CD4-positive, alpha-beta T cell (primary cell): Measurements from ENCODE around the gene RPTOR. TPM values are rescaled to one million over a fixed set of nuclear protein-coding genes. Genes with fewer than 3 reads are reported as not detected.

Experiments used
- ATAC-seq: fragments of 200-7000 bp; cut with Tn5 transposase; one replicate; pipeline ENCODE4 v1.10.0; 2022; ENCODE audit warnings: mild to moderate bottlenecking; ENCODE audit not compliant: poor library complexity
- CTCF ChIA-PET: fragments of 350-600 bp; sonication (Branson Sonifier 250); formaldehyde crosslinking; loops from one replicate; lab custom pipeline; 2021; ENCODE audit warnings: antibody characterized with exemption, inconsistent platforms; lab: Charles Lee
- POLR2A ChIA-PET: fragments of 350-600 bp; sonication (Branson Sonifier 250); formaldehyde crosslinking; loops from one replicate; lab custom pipeline; 2021; ENCODE audit warnings: antibody characterized with exemption, inconsistent platforms; lab: Charles Lee
- DNase-seq, 14 experiments: peaks; one replicate each; pipeline ENCODE4 v3.0.0-alpha.2; 2013 to 2020; ENCODE audit warnings: mixed read lengths in 2 of 14
- H3K27ac ChIP-seq, 2 donors: one replicate each; pipeline versions ENCODE4 v1.5.1 to v1.7.0; 2013; ENCODE audit warnings: low read length in 2 of 2, low read depth in 1 of 2, mild to moderate bottlenecking in 1 of 2
- H3K27me3 ChIP-seq, 2 experiments: 1 replicate in 1 of 2; 2 replicates in 1 of 2; pipeline versions ENCODE4 v1.6.1 to v1.7.0; 2013; ENCODE audit warnings: low read length in 2 of 2, control low read depth in 1 of 2, mild to moderate bottlenecking in 1 of 2, moderate library complexity in 1 of 2; ENCODE audit not compliant: insufficient read depth in 2 of 2, control insufficient read depth in 1 of 2
- H3K36me3 ChIP-seq: one replicate; pipeline ENCODE4 v1.6.1; 2013; ENCODE audit warnings: low read length, control low read depth; ENCODE audit not compliant: insufficient read depth
- H3K4me1 ChIP-seq: one replicate; pipeline ENCODE4 v1.6.1; 2013; ENCODE audit warnings: low read length, control low read depth; ENCODE audit not compliant: insufficient read depth
- H3K4me3 ChIP-seq: one replicate; pipeline ENCODE4 v1.5.1; 2013; ENCODE audit warnings: mild to moderate bottlenecking, low read length, moderate library complexity
- H3K9me3 ChIP-seq, 2 experiments: 1 replicate in 1 of 2; 2 replicates in 1 of 2; pipeline versions ENCODE4 v1.6.1 to v1.7.0; 2013; ENCODE audit warnings: low read length in 2 of 2, mild to moderate bottlenecking in 2 of 2, control low read depth in 1 of 2, moderate library complexity in 1 of 2; ENCODE audit not compliant: control insufficient read depth in 1 of 2, insufficient read depth in 1 of 2
- H3K27ac Mint-ChIP-seq: one replicate; pipeline ENCODE4 v1.8.0; 2020; ENCODE audit warnings: mixed read lengths
- H3K27me3 Mint-ChIP-seq: one replicate; pipeline ENCODE4 v1.8.0; 2021; ENCODE audit warnings: mixed read lengths
- H3K36me3 Mint-ChIP-seq: one replicate; pipeline ENCODE4 v1.8.0; 2021; ENCODE audit warnings: low read depth, mixed read lengths
- H3K4me1 Mint-ChIP-seq: one replicate; pipeline ENCODE4 v1.8.0; 2021; ENCODE audit warnings: low read depth, mixed read lengths
- H3K4me3 Mint-ChIP-seq: one replicate; pipeline ENCODE4 v1.8.0; 2020; ENCODE audit warnings: mild to moderate bottlenecking, mixed read lengths
- H3K9me3 Mint-ChIP-seq: one replicate; pipeline ENCODE4 v1.8.0; 2020; ENCODE audit warnings: mixed read lengths
- intact Hi-C, 2 experiments: fragments of 100-400 bp; cut with DNase I in 1 of 2; cut with micrococcal nuclease in 1 of 2; formaldehyde crosslinking; loops; one replicate each; pipeline versions ENCODE4 v1.15.1 to v1.9.0; 2023 to 2025; cut with DNase I, micrococcal nuclease
- total RNA-seq, 174 experiments: library from RNA in 2 of 174; stranded (reverse) in 2 of 174; gene quantifications; one replicate each; pipeline ENCODE4 v1.2.3 and lab custom pipeline; 2021 to 2026
- TF ChIP-seq, protein P1 (sequence below): fragments of 200-600 bp; IDR thresholded peaks from one replicate; pipeline ENCODE4 v1.8.0; 2022; ENCODE audit warnings: antibody characterized with exemption, mild to moderate bottlenecking

The RPTOR gene
- total RNA-seq, 2 experiments from 2014 or later = 45.0 to 47.1 TPM

DNA sequence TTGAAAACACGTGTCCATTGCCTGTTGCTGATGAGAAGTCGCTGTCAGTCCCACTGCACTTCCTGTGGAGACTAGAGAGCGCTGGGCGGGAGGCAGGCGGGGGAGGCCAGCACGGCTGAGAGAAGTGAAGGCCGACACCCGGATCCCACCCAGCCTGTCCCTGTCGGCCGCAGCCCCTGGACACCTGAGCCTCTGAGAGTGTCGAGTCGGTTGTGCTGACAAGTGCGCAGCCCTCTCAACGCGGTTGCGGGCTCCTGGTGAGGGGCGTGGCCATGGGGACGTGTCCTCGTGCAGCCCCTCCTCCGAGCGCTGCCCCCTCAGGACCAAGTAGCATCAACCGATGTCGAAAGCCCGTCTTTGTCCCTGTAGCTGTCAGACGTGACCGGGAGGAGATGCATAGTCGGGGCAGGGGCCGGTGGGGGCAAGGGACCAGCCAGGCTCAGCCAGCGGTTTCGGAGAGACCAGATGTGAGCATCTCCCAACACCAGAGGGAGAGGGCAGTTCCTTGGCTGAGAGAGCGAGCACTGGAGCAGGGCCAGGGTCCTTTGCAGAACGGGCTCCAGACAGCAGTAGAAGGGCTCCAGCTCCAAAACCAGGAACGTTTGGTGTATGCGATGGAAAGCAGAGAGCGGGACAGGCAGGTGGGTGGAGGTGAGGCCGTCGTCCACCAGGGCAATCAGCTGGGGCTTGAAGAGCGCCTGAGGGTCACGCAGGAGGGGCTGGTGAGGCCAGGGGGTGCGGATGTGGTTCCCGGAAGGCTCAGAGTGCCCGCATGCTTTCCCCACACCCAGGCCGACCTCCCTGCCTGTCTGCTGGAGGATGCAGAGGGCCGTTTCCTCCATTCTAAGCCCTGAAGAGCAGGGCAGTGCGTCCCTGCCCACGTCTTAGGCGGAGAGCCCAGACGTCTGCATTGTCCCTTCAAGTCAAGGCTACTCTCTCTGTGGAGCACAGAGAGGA lies 403.7 kb downstream of the RPTOR start:
- no peak overlapping the region for H3K4me3 Mint-ChIP-seq
- no peaks in the 10 kb centered on the region for H3K4me1 ChIP-seq

DNA sequence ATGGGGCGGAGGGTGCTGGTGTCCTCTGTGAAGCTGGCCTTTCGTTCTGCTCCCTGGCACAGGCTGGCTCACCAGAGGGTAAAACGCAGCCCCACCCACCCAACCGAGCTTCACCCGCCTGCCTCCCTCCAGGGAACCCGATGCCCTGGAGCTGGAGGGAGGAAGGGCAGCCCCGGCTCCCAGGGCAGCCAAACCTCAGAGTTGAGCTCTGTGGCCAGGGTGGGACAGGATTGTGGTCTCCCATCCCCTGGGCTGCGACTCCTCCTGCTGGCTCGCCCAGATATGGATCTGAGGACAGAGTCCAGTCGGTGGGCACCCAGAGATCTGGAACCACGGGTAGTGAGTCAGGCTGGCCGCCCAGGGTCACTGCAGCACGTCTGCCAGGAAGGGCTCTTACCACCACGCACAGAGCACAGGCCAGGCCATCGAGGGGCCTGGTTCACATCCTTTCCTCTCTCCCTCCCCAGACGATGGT lies 404.4 kb downstream of the RPTOR start:
- ChIA-PET POLR2A (no interaction called here), CTCF (no interaction called here)
- H3K4me1 Mint-ChIP-seq = no peaks in the 10 kb centered on the region
- ATAC-seq (no peak), DNase-seq (no peak)
- peaks cover 49% of the 10 kb centered on the region for H3K36me3 Mint-ChIP-seq
- Histone ChIP-seq H3K27me3 (no peaks in the 10 kb centered on the region), H3K4me3 (no peak overlapping the region), H3K27ac (no peak overlapping the region), H3K9me3 (no peaks in the 10 kb centered on the region), H3K36me3 (peaks cover 58% of the 10 kb centered on the region), H3K4me1 (no peaks in the 10 kb centered on the region)
- intact Hi-C loops = no loop called here
- no peak overlapping the region for H3K4me3 Mint-ChIP-seq
- no peaks in the 10 kb centered on the region for H3K9me3 Mint-ChIP-seq
- no peak overlapping the region for H3K27ac Mint-ChIP-seq
- TF ChIP-seq, protein P1, sequence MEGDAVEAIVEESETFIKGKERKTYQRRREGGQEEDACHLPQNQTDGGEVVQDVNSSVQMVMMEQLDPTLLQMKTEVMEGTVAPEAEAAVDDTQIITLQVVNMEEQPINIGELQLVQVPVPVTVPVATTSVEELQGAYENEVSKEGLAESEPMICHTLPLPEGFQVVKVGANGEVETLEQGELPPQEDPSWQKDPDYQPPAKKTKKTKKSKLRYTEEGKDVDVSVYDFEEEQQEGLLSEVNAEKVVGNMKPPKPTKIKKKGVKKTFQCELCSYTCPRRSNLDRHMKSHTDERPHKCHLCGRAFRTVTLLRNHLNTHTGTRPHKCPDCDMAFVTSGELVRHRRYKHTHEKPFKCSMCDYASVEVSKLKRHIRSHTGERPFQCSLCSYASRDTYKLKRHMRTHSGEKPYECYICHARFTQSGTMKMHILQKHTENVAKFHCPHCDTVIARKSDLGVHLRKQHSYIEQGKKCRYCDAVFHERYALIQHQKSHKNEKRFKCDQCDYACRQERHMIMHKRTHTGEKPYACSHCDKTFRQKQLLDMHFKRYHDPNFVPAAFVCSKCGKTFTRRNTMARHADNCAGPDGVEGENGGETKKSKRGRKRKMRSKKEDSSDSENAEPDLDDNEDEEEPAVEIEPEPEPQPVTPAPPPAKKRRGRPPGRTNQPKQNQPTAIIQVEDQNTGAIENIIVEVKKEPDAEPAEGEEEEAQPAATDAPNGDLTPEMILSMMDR = no peak
- no peaks in the 10 kb centered on the region for H3K27me3 Mint-ChIP-seq

More for the DNA sequence above, 403.7 kb downstream of the RPTOR start:
- H3K9me3 ChIP-seq = no peaks in the 10 kb centered on the region
- POLR2A ChIA-PET = no interaction called here
- DNase-seq (no peak), ATAC-seq (no peak)
- Mint-ChIP-seq H3K4me1 (no peaks in the 10 kb centered on the region), H3K27ac (no peak overlapping the region), H3K36me3 (peaks cover 50% of the 10 kb centered on the region), H3K9me3 (no peaks in the 10 kb centered on the region), H3K27me3 (no peaks in the 10 kb centered on the region)
- no peaks in the 10 kb centered on the region for H3K27me3 ChIP-seq
- H3K27ac ChIP-seq = no peak overlapping the region
- intact Hi-C loops = no loop called here
- H3K36me3 ChIP-seq = peaks cover 55% of the 10 kb centered on the region
- CTCF ChIA-PET = no interaction called here
- TF ChIP-seq, protein P1 = no peak
- no peak overlapping the region for H3K4me3 ChIP-seq

DNA sequence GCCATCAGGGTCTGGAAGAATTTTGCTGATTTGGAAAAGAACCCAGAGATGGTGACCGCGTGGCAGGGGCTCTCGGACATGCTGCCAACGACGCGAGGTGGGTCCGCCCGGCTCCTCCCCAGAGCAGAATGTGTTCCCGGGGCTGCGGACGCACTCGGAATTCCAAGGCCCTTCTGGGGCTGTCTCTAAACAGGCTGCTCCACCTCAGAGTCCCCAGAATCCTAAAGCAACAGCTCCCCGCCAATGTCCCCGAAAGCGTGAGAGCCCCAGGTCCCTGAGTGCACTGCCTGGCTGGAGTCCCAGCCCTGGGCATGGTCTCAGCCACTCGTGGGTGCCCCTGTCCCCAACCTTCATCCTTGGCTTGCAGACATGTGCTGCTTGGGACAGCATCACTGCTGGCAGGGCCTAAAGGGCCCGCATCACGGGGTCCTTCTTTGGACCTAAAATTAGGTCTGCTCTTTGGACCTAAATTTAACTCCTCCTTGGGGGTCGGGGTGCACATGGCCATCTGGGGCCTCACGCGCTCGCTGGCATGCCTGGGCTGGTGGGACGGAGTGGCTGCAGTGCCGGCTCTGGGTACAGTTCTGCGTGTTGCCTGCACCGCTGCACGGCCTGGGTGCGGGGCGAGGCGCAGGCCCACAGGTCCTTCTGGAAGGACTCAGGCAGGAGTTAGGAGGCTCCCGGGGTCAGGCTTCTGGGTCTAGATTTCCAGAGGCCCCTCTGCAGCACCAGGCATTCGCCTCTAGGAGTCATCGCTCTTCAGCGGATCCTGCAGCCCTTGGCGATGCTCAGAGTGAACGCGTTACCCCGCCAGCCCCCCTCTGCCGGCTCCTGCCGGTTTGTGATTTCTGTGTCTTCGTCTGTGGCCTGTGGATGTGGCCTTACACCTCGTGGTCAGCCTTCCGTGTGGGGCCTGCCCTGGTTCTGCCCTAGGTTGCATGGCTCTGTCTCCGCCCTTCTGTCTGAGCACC lies 405.1 kb downstream of the RPTOR start:
- Mint-ChIP-seq H3K27ac (no peak overlapping the region), H3K4me1 (no peaks in the 10 kb centered on the region), H3K9me3 (no peaks in the 10 kb centered on the region), H3K4me3 (no peak overlapping the region), H3K36me3 (peaks cover 43% of the 10 kb centered on the region), H3K27me3 (no peaks in the 10 kb centered on the region)
- no peaks in the 10 kb centered on the region for H3K9me3 ChIP-seq
- peaks cover 58% of the 10 kb centered on the region for H3K36me3 ChIP-seq
- DNase-seq (no peak), ATAC-seq (no peak)
- no peaks in the 10 kb centered on the region for H3K27me3 ChIP-seq
- no peak overlapping the region for H3K27ac ChIP-seq
- no peaks in the 10 kb centered on the region for H3K4me1 ChIP-seq
- no peak overlapping the region for H3K4me3 ChIP-seq
- intact Hi-C loops = no loop called here
- ChIA-PET CTCF (no interaction called here), POLR2A (no interaction called here)
- TF ChIP-seq, protein P1 = no peak
